ENCODE measurements around the gene LSM14A.
"Not testable (repeated sequence)": the region's sequence is repeated elsewhere in the genome, so short reads cannot be mapped to it uniquely, and the experiment has no call there.

LSM14A gene

GRCh38 chr19:34189917-34190425, 17.7 kb downstream of the LSM14A start:
- no peak for DNase-seq (ENCODE audit: low read depth in 2 of 2)

GRCh38 chr19:34191355-34191962, 19.2 kb downstream of the LSM14A start:
- no peak for DNase-seq (ENCODE audit: low read depth in 2 of 2)

- no peak for DNase-seq (ENCODE audit: low read depth in 2 of 2)
These were observed 21.1 kb downstream of the LSM14A start for GRCh38 chr19:34193439-34193838.

- DNase-seq (ENCODE audit: low read depth in 2 of 2) = no peak
These were observed 21.6 kb downstream of the LSM14A start for GRCh38 chr19:34193876-34194275.

- no peak for DNase-seq (ENCODE audit: low read depth in 2 of 2)
These were observed 28.8 kb downstream of the LSM14A start for GRCh38 chr19:34201133-34201532.

- DNase-seq (ENCODE audit: low read depth in 2 of 2) = not testable (repeated sequence)
These were observed 33.0 kb downstream of the LSM14A start for GRCh38 chr19:34205324-34205723.

GRCh38 chr19:34208291-34208884, 36.1 kb downstream of the LSM14A start:
- DNase-seq (ENCODE audit: low read depth in 2 of 2) = no peak

GRCh38 chr19:34209726-34210125, 37.4 kb downstream of the LSM14A start:
- no peak for DNase-seq (ENCODE audit: low read depth in 2 of 2)

GRCh38 chr19:34213283-34213682, 41.0 kb downstream of the LSM14A start:
- no peak for DNase-seq (ENCODE audit: low read depth in 2 of 2)

- DNase-seq (ENCODE audit: low read depth in 2 of 2) = no peak
These were observed 41.7 kb downstream of the LSM14A start for GRCh38 chr19:34214040-34214439.

GRCh38 chr19:34215006-34215665, 42.8 kb downstream of the LSM14A start:
- no peak for DNase-seq (ENCODE audit: low read depth in 2 of 2)

- no peak for DNase-seq (ENCODE audit: low read depth in 2 of 2)
These were observed 43.3 kb downstream of the LSM14A start for GRCh38 chr19:34215666-34216038.

GRCh38 chr19:34216745-34217219, 44.5 kb downstream of the LSM14A start:
- not testable (repeated sequence) for DNase-seq (ENCODE audit: low read depth in 2 of 2)

GRCh38 chr19:34217952-34218817, 45.9 kb downstream of the LSM14A start:
- peak; percentile 19 to 49 for DNase-seq (ENCODE audit: low read depth in 2 of 2)

- no peak for DNase-seq (ENCODE audit: low read depth in 2 of 2)
These were observed 46.5 kb downstream of the LSM14A start for GRCh38 chr19:34218818-34219164.

GRCh38 chr19:34220472-34221063, 48.3 kb downstream of the LSM14A start:
- DNase-seq (ENCODE audit: low read depth in 2 of 2) = peak; percentile 24 to 62

- DNase-seq (ENCODE audit: low read depth in 2 of 2) = no peak
These were observed 50.1 kb downstream of the LSM14A start for GRCh38 chr19:34222386-34222785.

GRCh38 chr19:34224996-34225658, 52.8 kb downstream of the LSM14A start:
- no peak for DNase-seq (ENCODE audit: low read depth in 2 of 2)

GRCh38 chr19:34225659-34226015, 53.3 kb downstream of the LSM14A start:
- DNase-seq (ENCODE audit: low read depth in 2 of 2) = no peak

GRCh38 chr19:34226036-34226435, 53.7 kb downstream of the LSM14A start:
- peak in 1 of 2 experiments; percentile 15 for DNase-seq (ENCODE audit: low read depth in 2 of 2)

GRCh38 chr19:34228347-34228746, 56.0 kb downstream of the LSM14A start:
- no peak for DNase-seq (ENCODE audit: low read depth in 2 of 2)
